Middle frontal gyrus (tissue), 1 donor: ENCODE data around the gene ING1.
"Not testable (repeated sequence)": the region's sequence is repeated elsewhere in the genome, so short reads cannot be mapped to it uniquely, and the experiment has no call there.

ENCODE experiments used
- DNase-seq: peaks from one replicate; pipeline ENCODE4 v3.0.0-alpha.2; 2015; ENCODE audit warnings: low spot score; ENCODE audit errors: extremely low spot score

ING1 gene

DNA sequence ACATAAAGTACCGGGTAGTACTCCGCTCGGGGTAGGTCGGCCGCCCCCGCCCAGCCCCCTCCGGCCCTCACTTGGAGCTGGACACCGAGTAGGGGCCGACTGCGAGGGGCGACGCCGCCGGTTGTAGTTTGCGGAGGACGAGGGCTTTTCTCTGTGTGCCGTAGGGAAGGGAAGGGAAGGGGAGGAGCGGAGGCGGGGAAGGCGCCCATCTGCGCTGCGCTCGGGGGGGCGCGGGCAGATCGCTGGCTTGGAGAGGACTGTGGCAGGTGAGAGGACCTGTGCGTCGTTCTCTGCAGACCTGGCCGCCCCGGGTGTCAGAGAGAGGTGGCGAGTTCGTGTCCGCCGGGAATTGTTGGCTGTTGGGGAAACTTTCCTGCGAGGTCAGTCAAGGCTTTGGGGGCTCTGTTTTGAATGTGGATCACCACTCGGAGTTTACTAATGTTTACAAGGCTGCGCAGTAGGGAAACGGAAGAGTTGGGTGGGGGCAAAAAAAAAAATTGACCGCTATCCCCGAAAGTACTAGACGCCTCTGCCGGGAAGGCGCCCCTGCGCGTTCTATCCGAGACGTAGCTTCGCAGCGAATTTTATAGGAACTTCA is 1.4 kb downstream of the ING1 start:
- DNase-seq, result no peak

DNA sequence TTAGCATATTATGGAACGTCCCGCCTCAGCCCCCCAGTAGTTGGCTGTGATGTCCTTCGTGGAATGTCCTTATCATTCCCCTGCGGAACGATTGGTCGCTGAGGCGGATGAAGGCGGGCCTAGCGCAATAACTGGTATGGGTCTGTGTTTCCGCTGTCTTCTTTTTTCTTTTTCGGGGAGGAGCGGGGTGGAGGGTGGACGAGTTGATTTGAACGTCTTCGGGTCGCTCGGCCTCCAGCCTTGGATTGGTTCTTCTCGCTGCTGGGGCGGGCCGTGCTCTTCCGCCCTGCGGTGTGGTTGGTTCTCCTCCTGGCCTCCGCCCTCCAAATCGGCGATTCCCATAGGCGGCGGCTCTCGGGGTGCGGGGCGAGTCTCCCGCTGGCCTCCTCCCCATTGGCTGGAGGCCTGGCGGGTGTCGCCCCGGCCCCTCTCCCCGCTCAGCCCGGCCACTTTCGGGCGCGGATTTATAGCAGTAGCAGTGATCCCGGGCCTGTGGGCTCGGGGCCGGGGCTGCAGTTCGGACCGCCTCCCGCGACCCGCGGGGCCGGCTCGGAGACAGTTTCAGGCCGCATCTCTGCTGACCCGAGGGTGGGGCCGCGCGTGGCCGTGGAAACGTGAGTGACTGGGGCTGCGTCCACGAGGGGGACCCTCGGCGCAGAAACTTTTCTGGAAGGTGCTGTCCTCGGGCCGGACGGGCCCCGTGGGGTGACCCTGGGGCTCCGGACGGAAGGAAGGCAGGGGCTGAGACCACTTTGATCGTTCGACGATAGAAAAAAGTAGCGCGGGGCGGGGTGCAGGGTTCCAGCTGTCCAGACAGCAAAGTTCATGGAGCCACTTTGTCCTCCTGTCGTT is 2.1 kb downstream of the ING1 start:
- peak; percentile 97 for DNase-seq

DNA sequence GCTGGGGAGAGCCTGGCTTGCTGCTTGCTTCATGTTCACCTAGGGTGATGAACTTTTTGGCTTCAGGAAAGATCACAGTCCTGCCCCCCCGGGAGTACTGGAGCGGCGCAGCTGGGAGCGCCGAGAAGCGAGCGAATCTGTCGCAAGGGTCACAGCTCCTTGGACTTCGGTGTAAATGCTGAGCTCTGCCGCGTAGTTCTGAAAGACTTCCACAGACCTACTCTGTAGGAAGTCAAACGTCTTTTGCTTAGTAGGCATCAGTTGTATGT is 2.7 kb downstream of the ING1 start:
- DNase-seq, result no peak

DNA sequence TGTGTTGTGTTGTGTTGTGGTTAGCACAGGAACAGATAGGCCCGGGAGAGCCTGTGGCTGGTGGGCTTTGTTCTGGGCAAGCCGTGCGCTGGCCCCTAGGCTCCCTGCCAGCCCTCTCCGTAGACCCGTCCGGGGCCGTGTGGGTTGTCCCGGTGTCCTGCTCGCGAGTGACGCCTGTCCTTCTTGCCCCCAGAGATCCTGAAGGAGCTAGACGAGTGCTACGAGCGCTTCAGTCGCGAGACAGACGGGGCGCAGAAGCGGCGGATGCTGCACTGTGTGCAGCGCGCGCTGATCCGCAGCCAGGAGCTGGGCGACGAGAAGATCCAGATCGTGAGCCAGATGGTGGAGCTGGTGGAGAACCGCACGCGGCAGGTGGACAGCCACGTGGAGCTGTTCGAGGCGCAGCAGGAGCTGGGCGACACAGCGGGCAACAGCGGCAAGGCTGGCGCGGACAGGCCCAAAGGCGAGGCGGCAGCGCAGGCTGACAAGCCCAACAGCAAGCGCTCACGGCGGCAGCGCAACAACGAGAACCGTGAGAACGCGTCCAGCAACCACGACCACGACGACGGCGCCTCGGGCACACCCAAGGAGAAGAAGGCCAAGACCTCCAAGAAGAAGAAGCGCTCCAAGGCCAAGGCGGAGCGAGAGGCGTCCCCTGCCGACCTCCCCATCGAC is 5.7 kb downstream of the ING1 start:
- DNase-seq, result no peak

DNA sequence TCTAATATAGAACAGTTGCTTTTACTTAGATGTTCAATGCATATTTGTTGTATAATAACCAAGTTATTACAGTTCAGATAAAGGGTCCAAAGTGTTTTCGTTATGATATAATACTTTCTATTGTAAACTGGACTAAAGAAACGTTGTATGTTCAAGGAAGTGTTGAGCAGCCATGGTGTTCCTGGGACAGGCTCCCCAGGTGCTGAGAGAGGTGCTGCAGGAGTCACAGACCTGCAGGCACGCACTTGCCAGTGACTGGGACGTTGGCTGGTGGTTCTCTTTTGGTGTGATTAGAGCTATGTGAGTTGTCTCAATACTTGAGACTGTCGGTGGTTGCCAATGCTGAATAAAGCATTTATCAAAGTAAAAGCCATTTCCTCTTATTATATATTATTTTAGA is 9.5 kb downstream of the ING1 start:
- DNase-seq, result no peak

DNA sequence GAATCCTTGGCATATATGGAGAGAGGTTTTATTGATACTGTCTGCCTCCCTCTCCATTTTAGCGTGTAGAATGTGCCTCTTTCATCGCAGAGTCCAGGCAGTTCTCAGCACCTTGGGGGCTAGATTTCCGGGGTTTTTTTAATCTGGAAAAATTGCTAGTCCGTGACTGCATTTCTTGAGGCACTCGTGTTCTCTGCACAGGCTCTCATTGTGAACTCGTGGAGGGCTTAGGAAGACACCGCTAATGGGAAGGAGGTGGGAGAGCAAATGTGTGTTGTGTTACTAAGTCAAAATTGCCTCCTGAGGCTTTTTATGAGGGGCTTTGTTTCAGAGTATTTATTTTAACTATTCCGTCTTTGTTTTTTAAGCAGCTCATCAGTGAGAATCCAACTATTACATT is 10.1 kb downstream of the ING1 start:
- DNase-seq, result no peak

DNA sequence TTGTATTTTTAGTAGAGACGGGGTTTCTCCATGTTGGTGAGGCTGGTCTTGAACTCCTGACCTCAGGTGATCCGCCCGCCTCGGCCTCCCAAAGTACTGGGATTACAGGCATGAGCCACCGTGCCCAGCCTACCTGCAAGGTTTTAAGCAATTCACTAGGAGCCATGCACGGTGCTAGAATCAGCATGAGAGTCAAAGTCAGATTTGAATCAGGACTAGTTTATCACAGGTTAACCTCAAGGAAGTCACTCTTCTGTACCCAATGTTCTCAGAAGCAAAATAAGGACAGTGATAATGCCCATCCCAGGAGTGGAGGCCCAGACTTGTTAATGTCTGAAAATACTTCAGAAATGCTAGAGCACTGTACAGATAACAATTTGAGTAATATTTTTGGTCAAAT is 12.7 kb downstream of the ING1 start:
- not testable (repeated sequence) for DNase-seq

DNA sequence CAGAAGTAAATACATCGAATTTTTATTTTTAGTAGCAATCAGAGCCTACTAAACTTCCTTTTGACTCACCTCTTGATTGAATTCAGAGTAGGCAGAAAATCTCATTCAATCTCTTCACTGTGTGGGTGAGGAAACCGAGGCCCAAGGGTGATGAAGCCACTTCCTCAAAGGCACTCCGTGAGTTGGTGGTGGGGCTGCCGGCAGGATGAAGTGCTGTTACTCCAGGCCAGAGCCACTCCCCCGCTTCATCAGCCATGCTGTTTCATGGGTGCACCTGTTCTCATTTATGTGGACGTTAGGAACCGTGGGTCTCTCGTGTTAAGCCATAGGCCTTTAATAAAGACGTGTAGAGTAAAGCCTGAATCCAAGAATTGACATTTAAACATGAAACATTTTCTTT is 13.2 kb downstream of the ING1 start:
- no peak for DNase-seq

DNA sequence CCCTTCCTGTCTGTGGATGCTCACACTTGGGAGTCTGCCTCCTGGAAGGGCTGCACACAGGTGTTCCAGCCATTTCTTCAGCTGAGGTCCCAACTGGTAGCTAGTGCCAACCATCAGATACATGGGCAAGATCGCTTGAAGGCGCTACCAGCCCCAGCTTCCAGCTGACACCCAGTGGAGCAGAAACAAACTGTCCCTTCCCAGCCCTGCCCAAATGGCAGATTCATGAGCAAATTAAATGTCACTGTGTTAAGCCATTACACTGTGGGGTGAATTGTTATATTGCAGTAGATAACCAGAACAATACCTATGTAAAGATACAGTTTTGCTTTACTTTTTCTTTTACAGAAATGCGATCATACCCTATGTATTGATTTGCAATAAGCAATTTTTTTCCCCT is 17.6 kb downstream of the ING1 start:
- DNase-seq, result no peak

DNA sequence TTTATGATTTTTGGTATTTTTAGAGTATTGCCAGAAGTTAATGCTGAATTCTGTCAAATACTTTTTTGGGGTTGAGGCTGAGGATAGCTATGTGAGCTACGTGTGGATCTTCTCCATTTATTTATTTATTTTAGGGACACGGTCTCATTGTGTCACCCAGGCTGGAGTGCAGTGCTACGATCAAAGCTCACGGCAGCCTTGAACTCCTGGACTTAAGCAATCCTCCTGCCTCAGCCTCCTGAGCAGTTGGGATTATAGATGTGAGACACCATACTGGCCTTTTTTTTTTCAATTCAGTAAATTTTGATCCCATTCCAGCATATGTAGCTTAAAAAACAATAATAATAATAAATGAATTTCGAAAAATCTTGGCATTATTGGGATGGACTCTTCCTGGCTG is 21.1 kb downstream of the ING1 start:
- DNase-seq, result no peak

DNA sequence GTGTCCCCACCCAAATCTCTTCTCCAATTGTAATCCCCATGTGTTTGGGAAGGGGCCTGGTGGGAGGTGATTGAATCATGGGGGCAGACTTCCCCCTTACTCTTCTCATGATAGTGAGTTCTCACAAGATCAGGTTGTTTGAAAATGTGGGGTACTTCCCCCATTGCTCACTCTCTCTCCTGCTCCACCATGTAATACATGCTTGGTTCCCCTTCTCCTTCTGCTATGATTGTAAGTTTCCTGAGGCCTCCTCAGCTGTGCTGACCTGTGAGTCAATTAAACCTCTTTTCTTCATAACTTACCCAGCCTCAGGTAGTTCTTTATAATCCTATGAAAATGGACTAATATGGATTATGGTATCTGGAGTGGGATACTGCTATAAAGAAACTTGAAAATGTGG is 24.1 kb downstream of the ING1 start:
- DNase-seq, result no peak

DNA sequence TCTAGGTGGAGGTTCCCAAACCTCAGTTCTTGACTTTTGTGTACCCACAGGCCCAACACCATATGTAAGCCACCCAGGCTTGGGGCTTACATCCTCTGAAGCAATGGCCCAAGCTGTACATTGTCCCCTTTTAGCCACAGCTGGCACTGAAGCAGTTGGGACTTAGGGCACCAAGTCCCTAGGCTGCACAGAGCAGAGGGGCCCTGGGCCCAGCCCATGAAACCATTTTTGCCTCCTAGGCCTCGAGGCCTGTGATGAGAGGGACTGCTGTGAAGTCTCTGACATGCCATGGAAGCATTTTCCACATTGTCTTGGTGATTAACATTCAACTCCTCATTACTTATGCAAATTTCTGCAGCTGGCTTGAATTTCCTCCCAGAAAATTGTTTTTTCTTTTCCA is 30.2 kb downstream of the ING1 start:
- DNase-seq, result no peak

DNA sequence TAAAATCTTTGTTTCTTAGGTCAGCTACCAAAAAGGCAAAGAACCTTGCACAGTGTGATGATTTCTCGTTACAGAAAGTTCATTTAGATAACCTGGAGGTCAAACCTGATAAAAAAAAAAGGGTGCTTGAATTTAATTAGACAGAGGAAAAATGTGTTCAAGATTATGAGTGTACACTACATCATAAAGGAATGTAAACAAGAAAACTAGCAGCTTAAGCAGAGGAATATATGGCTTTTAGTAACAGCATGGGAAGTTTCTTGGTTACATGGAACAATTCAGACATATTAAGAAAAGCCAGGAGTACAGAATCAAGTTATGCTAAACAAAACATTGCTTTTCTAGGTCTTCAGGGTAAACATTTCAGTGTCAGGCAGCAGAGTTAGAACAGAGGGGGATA is 32.9 kb downstream of the ING1 start:
- no peak for DNase-seq

DNA sequence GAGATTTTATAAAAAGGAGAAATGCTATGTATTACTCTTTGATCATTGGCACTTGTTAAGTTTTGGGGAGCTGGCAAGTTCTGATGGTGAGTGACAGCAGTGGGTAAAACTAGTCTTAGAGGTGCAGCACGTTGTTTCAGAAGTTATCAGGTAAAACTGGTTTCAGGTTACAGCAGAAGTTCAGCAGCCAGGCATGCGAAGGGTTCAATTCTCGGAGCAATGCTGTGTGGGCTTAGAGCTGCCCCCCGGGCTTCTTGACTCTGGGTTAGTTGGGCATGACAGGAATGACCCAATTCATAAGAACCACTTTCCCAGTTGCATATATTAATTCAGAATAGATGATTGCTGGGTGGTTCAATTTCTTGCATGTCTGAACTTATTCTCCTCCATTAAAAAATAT is 34.8 kb downstream of the ING1 start:
- DNase-seq, result no peak

DNA sequence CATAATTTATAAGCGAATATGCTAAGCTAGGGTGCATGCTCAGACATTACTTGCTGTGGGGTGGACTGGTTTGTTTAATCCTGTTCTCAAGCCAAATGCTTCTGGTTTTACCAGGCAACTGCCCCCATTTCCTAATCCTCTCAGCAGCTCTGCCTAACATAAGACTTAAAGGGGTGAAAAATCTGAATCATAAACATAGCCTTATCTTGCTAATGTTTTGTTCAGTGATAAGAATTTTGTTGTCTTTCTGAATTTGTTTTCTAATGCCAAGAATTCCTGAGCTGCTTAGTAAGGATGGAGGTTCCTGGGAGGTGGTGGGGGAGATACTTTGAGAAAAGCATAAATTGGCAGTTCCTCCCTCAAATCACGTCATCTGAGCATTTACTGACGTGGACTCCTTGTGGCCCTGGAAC is 42.7 kb downstream of the ING1 start:
- DNase-seq, result no peak

DNA sequence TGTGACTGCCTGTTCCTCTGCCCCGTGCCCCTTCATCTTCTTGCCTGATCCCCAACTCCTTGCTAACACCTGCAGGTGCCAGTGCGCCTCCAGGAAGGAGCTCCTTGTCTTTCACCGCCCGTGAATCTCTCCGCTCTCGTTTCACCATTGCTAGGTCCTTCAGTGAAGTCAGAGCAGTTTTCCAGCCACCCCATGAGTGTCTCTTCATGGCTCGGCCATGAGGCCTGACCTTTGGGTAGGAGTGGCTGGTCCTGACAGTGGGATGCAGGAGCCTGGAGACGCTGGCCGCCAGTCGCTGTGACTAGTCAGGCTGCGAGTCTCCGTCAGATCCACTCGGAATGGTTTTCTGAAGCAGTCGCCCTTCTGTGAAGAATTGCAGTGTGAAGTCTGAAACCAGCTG is 43.8 kb downstream of the ING1 start:
- DNase-seq, result no peak

DNA sequence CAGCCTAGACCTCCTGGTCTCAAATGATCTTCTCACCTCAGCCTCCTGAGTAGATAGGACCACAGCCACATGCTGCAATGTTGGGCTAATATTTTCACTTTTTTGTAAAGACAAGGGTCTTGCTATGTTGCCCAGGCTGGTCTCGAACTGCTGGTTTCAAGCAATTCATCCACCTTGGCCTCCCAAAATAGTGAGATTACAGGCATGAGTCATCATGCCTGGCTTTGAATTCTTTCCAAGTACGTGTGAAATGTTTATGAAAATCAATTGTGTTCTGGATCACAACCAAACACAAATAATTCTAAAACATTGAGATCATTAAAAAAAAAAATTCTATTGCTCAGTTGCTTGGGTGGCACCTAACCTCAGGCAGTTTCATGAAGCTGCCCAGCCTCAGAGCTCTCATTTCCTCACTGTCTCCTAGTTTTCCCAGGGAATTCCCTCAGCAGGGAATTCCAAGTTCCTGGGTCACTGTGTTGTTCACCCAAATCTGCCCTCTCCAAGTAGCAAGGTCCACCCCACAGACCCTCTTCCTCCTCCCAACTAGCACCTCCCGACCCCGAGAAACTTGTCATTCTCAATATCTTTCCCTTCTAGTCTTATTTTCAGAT is 44.8 kb downstream of the ING1 start:
- DNase-seq, result no peak

DNA sequence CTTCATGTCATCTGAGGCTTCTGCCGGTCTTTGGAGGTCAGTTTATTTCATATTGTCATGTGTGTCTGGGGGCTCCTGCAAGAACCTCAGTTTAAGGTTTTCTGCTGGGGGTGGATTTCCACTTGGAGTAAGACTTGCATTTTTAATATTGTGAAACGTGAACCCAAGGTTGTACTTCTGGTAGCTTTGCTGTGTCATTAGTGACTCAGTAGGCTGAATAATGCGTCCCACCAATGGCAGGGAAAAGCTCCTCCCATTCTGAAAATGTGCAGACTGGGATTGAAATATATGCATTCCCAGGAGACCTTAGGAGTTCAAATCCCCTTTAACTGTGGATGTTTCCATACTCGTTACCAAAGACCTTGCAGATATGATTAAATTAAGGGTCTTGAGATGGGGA is 46.2 kb downstream of the ING1 start:
- no peak for DNase-seq

DNA sequence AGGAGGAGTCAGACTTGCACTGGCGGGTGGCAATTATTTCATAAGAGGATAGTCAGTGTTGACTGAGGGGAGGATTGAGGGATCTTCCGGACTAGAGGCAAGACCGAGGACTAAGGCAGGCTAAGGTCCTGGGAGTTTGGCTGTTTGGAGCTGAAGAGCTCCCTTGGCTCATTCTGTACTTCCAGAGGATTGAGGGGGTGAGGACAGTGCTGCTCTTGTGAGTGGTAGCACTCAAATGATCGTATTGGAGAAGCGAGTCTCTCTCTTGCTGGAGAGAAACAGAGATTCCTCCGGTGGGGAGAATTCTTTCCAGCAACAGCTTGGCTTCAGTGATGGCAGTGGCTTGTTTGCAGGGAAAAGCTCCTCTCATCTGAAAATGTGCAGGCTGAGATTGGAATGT is 47.1 kb downstream of the ING1 start:
- no peak for DNase-seq

DNA sequence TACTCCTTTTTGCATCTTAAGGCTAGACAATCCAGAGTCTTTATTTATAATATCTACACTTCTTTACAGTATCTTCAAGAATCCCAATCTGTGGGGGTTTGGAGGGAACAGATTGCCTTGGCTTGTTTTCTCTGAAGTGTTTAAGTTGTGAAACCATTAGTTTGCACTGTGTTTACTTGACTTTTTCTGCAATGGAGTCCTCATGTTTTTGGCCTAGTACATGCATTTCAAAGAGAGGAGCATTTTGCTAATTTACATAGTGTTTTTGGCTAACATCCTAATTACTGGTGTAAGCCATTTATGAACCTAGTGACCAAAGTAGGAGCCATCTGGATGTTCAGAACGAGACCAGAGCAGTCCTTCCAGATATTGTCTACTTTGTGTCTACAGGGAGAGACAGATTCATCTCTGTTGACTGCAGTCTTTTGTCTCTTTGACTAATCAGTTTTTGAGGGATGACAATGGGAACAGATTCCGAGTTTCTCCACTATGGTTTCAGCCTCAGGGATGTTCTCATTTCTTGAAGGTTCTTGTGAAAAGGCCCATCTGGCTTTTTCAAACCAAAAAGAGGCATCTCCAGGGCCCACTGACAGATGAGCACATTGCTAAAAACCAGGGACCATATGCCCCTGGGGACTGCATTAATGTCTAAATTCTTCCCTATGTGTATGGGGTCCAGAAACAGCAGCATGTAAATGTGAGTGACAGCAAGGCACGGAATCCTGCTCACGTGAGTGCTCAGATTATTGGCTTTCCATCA is 53.4 kb downstream of the ING1 start:
- no peak for DNase-seq

DNA sequence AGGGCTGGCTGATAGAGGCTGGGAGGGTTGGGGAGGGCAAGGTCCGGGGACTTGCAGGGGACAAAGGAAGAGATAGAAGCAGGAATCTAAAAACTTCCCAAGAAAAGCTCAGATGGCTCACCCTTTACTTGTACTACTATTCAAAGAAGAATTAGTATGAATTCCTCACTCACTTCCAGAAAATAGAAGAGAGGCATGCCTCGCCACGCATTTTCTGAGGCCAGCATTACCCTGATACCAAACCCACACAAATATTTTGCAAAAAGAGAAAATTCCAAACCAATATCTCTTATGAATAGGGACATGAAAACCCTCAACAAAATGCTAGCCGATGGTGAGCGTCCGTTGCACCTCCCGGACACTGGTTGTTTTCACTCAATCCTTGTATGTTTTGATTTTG is 54.0 kb downstream of the ING1 start:
- no peak for DNase-seq

DNA sequence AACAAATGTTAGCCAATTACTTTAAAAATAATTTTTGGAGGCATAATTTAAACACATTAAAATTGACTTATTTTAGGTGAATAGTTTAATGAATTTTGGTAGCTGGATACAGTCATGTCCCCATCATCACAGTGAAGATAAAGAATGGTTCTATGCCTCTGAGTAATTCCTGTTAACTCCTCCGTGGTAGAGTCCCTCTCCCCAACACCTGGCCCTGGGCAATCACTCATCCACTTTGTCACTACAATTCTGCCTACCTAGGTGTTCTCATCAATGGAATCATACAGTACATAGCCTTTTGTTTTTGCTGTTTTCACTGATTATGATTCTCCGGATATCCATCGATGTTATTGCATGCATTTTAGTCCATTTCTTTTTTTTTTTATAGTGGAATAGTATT is 55.6 kb downstream of the ING1 start:
- no peak for DNase-seq
